ENCODE data around the gene TXNL1.

TXNL1 gene

GRCh38 chr18:56660655-56661054 lies 22.3 kb upstream of the TXNL1 start:
- no peak for ATAC-seq
- TF ChIP-seq TCF4 (CRISPR knock-in tag; IDR thresholded peaks at IDR 0.05; ENCODE audit: borderline replicate concordance): no peak
- TF ChIP-seq CREB5 (CRISPR knock-in tag; IDR thresholded peaks at IDR 0.05; ENCODE audit: low read depth): no peak
- no peak for TF ChIP-seq CSRNP3 (CRISPR knock-in tag; IDR thresholded peaks at IDR 0.05)
- TF ChIP-seq OSR1 (CRISPR knock-in tag; IDR thresholded peaks at IDR 0.05): no peak
- no peak for TF ChIP-seq ZC3H10 (CRISPR knock-in tag; IDR thresholded peaks at IDR 0.05)
- TF ChIP-seq ZNF8 (CRISPR knock-in tag; IDR thresholded peaks at IDR 0.05): no peak
- TF ChIP-seq ZNF565 (CRISPR knock-in tag; conservative IDR thresholded peaks at IDR 0.05; ENCODE audit: low read depth): no peak
- TF ChIP-seq POU6F1 (CRISPR knock-in tag; IDR thresholded peaks at IDR 0.05; ENCODE audit: borderline replicate concordance, low read depth): no peak
- no peak for TF ChIP-seq ARNTL (CRISPR knock-in tag; IDR thresholded peaks at IDR 0.05; ENCODE audit: borderline replicate concordance, low read depth)
- no peak for TF ChIP-seq GLIS3 (CRISPR knock-in tag; IDR thresholded peaks at IDR 0.05)
- TF ChIP-seq TOX (CRISPR knock-in tag; IDR thresholded peaks at IDR 0.05; ENCODE audit: borderline replicate concordance): no peak
- TF ChIP-seq ZNF70 (CRISPR knock-in tag; IDR thresholded peaks at IDR 0.05): no peak
- no peak for TF ChIP-seq ZFP3 (CRISPR knock-in tag; IDR thresholded peaks at IDR 0.05)
- TF ChIP-seq ISL1 (CRISPR knock-in tag; IDR thresholded peaks at IDR 0.05): no peak
- TF ChIP-seq CSDC2 (CRISPR knock-in tag; IDR thresholded peaks at IDR 0.05): no peak
- TF ChIP-seq PATZ1 (CRISPR knock-in tag; IDR thresholded peaks at IDR 0.05; ENCODE audit: borderline replicate concordance): no peak

GRCh38 chr18:56659111-56659510 lies 20.7 kb upstream of the TXNL1 start:
- no peak for ATAC-seq
- no peak for TF ChIP-seq TSHZ2 (CRISPR knock-in tag; IDR thresholded peaks at IDR 0.05)
- no peak for TF ChIP-seq ZNF8 (CRISPR knock-in tag; IDR thresholded peaks at IDR 0.05)
- TF ChIP-seq POU6F1 (CRISPR knock-in tag; IDR thresholded peaks at IDR 0.05; ENCODE audit: borderline replicate concordance, low read depth): no peak
- no peak for TF ChIP-seq SNAI2 (CRISPR knock-in tag; IDR thresholded peaks at IDR 0.05)
- TF ChIP-seq ZFP30 (CRISPR knock-in tag; IDR thresholded peaks at IDR 0.05): no peak
- no peak for TF ChIP-seq PPARA (CRISPR knock-in tag; IDR thresholded peaks at IDR 0.05; ENCODE audit: borderline replicate concordance)
- TF ChIP-seq CREB5 (CRISPR knock-in tag; IDR thresholded peaks at IDR 0.05; ENCODE audit: low read depth): no peak
- TF ChIP-seq CSDC2 (CRISPR knock-in tag; IDR thresholded peaks at IDR 0.05): no peak
- no peak for TF ChIP-seq RARB (CRISPR knock-in tag; IDR thresholded peaks at IDR 0.05)
- TF ChIP-seq ZC3H10 (CRISPR knock-in tag; IDR thresholded peaks at IDR 0.05): no peak
- TF ChIP-seq TCF4 (CRISPR knock-in tag; IDR thresholded peaks at IDR 0.05; ENCODE audit: borderline replicate concordance): no peak
- TF ChIP-seq ZFP3 (CRISPR knock-in tag; IDR thresholded peaks at IDR 0.05): no peak
- no peak for TF ChIP-seq ZNF565 (CRISPR knock-in tag; conservative IDR thresholded peaks at IDR 0.05; ENCODE audit: low read depth)
- TF ChIP-seq TOX (CRISPR knock-in tag; IDR thresholded peaks at IDR 0.05; ENCODE audit: borderline replicate concordance): no peak
- no peak for TF ChIP-seq ESRRG (CRISPR knock-in tag; IDR thresholded peaks at IDR 0.05)
- no peak for TF ChIP-seq ARNTL (CRISPR knock-in tag; IDR thresholded peaks at IDR 0.05; ENCODE audit: borderline replicate concordance, low read depth)

Measured in SK-N-SH treated with all-trans-retinoic acid at 6 μM for 48 hours (cell line).